Muscle layer of duodenum (tissue), 2 donors: Measurements from ENCODE around the gene GYPB.
"Not testable (repeated sequence)": the region's sequence is repeated elsewhere in the genome, so short reads cannot be mapped to it uniquely, and the experiment has no call there.

Experiments
- H3K27ac ChIP-seq: one replicate; pipeline ENCODE4 v1.7.0; 2013; ENCODE audit warnings: mild to moderate bottlenecking, low read length
- H3K27me3 ChIP-seq: one replicate; pipeline ENCODE4 v1.7.0; 2013; ENCODE audit warnings: low read depth, mild to moderate bottlenecking, control low read depth, low read length
- H3K36me3 ChIP-seq, 2 donors: one replicate each; pipeline ENCODE4 v1.7.0; 2013; ENCODE audit warnings: low read length in 2 of 2, control low read depth in 1 of 2, mild to moderate bottlenecking in 1 of 2; ENCODE audit not compliant: insufficient read depth in 2 of 2, control insufficient read depth in 1 of 2
- H3K4me1 ChIP-seq, 2 donors: one replicate each; pipeline ENCODE4 v1.7.0; 2013; ENCODE audit warnings: low read length in 2 of 2, mild to moderate bottlenecking in 2 of 2, control low read depth in 1 of 2, moderate library complexity in 1 of 2; ENCODE audit not compliant: insufficient read depth in 2 of 2, control insufficient read depth in 1 of 2
- H3K4me3 ChIP-seq, 2 donors: one replicate each; pipeline ENCODE4 v1.7.0; 2013; ENCODE audit warnings: low read length in 2 of 2, low read depth in 1 of 2, mild to moderate bottlenecking in 1 of 2
- H3K9me3 ChIP-seq, 2 donors: one replicate each; pipeline ENCODE4 v1.7.0; 2013; ENCODE audit warnings: low read length in 2 of 2, control low read depth in 1 of 2, mild to moderate bottlenecking in 1 of 2; ENCODE audit not compliant: control insufficient read depth in 1 of 2
- donor health status: healthy.

The GYPB gene

DNA sequence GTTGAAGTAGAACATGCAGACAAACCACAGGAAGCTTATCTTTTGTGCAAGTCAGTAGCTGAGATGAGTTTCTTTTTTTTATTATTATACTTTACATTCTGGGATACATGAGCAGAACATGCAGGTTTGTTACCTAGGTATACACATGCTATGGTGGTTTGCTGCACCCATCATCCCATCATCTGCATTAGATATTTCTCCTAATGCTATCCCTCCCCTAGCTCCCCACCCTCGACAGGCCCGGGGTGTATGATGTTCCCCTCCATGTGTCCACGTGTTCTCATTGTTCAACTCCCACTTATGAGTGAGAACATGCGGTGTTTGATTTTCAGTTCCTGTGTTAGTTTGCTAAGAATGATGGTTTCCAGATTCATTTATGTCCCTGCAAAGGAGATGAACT, 11.5 kb upstream of the GYPB start:
- H3K36me3 ChIP-seq, H3K27ac ChIP-seq, H3K4me1 ChIP-seq, H3K27me3 ChIP-seq, H3K4me3 ChIP-seq, H3K9me3 ChIP-seq: not testable (repeated sequence)

DNA sequence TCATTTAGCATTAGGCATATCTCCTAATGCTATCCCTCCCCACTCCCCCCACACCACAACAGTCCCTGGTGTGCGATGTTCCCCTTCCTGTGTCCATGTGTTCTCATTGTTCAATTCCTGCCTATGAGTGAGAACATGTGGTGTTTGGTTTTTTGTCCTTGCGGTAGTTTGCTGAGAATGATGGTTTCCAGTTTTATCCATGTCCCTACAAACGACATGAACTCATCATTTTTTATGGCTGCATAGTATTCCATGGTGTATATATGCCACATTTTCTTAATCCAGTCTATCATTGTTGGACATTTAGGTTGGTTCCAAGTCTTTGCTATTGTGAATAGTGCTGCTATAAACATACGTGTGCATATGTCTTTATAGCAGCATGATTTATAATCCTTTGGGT, 7.5 kb upstream of the GYPB start:
- not testable (repeated sequence) for H3K27me3 ChIP-seq, H3K4me3 ChIP-seq, H3K27ac ChIP-seq, H3K4me1 ChIP-seq, H3K36me3 ChIP-seq, H3K9me3 ChIP-seq

DNA sequence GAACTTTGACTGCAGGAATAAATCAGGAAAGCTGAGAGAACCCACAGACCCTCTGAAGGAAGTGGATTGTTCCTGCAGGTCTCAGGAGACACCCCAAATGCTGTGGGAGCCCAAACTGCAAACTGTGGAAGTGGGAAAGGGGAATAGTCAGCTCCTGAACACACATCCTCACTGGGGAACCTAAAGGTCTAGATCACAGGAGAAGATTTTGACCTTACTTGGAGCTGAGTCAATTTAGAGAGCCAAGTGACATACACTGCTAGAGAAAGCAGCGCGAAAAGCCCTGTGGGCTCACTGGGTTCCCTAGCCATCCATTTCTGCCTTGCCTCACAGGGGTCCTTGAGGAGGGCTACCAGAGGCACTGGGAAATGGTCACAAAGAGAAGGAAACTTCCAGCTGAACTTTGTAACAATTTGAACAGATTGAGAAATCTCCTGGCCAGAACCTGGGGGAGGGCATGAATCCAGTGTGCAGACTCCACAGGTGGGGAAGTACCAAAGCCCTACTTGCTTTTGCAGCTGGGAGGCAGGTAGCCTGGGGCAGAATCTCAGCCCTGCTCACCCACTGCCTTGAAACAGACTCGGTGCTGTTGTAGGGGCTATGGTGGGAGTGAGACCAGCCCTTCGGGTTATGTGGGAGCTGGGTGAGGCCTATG, 5.3 kb upstream of the GYPB start:
- not testable (repeated sequence) for H3K4me3 ChIP-seq, H3K36me3 ChIP-seq, H3K27me3 ChIP-seq, H3K4me1 ChIP-seq, H3K9me3 ChIP-seq, H3K27ac ChIP-seq

DNA sequence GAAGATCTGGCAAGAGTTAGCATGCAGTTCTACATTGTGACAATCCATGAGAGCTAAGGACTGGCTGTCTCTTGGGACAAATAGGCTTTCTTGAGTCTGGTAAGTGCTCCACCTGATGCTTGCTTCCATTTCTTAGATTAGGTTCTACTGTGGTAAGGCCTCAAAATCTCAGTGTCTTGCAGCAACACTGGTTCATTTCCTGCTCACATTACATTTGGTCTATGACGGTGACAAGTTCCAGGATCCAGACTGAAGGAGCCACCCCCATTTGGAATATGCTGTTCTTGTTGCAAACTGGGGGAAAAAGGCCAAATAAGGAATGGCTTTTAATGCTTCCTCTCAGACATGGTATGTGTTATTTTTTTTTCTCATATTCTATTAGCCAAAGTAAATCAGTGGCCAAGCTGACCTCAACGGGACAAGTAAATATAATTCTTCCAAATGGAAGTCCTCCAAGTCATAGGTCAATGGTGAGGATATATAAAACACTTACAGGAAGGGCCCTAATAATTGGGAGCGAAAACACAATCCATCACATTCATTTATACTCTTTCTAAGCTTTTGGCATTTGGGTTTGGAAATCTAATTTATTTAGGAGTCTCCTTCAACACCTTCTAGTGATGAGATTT, 3.7 kb upstream of the GYPB start:
- H3K4me3 ChIP-seq, H3K4me1 ChIP-seq, H3K27ac ChIP-seq, H3K27me3 ChIP-seq, H3K9me3 ChIP-seq, H3K36me3 ChIP-seq: not testable (repeated sequence)

DNA sequence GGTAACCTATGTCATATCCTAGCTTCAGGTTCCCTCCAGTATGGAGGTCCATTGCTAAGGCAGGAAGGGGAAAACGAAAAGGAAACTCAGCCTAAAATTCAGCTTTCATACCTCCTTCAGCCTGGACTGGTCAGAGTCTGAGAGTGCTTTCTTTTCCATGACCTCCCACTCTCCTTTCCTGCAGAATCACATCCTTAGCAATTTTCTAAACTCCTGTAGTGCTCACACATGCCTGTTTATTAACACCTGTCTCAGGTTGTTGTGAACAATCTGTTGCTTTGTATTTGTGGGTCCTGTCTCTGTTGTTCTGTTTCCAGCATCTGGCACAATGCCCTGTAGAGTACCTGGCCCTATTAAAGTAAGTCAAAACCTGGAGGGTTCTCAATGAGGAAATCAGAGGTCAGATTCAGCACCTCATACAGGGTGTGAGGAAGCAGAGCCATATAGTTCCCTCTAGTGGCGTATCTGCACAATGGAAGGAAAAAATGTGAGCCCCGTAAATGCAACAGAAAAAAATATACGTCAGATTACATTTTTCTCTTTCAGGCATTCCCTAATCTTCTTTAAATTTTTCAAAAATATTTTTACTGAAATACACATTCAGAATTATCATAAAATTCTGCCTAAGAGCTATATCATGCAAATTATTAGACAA, 2.3 kb upstream of the GYPB start:
- not testable (repeated sequence) for H3K4me3 ChIP-seq, H3K9me3 ChIP-seq, H3K36me3 ChIP-seq, H3K27ac ChIP-seq, H3K4me1 ChIP-seq, H3K27me3 ChIP-seq

DNA sequence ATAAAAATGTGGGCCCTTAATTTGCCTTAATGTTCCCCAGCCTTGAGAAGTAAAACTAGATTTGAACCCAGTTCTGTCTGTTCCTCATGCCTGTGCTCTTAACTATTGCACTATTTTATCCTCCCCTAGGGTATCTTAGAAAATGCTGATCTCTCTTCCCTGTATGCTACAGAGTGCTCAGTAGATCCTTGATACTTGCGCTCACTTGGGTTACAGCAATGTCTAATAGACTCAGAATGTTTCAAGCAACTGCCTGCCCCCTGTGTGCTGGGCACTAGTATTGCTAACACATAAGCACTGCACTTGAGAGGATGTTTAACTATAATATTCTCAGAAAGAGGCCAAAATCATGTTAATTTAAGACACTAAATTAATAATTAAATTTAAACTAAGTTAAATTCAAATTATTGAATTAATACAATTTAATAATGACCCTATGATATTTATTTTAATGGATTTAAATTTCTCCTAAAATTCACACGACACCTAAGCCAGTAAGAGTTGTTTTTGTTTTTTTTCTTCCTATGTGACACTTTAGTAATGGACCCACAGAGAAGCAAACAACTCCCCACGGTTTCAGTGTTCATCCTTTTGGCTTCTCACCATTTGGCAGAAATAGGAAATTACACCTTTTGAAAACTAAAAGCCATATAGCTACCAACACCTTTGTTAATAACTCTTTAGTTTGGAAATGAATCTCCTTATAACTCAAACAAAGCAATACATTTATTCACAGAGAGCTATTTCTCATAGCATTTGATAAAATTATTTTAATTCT, 768 bp downstream of the GYPB start:
- not testable (repeated sequence) for H3K4me1 ChIP-seq, H3K4me3 ChIP-seq, H3K36me3 ChIP-seq, H3K9me3 ChIP-seq, H3K27me3 ChIP-seq, H3K27ac ChIP-seq

DNA sequence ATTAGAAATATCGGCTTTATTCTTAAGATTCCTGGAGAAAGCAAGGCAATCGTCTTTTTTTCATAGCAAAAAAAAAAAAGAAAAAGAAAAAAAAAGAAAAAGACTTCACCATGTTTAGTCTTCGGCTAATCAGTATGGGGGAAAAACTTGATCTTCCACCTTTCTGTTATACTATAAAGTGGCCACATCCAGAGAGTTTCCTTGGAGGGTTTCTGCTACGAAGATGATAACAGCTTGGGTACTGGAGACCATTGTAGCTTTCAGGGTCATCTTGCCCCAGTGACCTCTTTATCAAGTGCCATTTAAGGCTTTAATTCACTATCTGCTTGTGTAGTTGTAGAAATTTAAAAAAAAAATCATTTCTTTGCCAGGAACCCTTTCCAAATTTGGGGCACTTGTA, 1.9 kb downstream of the GYPB start:
- not testable (repeated sequence) for H3K4me3 ChIP-seq, H3K4me1 ChIP-seq, H3K36me3 ChIP-seq, H3K27me3 ChIP-seq, H3K9me3 ChIP-seq, H3K27ac ChIP-seq

DNA sequence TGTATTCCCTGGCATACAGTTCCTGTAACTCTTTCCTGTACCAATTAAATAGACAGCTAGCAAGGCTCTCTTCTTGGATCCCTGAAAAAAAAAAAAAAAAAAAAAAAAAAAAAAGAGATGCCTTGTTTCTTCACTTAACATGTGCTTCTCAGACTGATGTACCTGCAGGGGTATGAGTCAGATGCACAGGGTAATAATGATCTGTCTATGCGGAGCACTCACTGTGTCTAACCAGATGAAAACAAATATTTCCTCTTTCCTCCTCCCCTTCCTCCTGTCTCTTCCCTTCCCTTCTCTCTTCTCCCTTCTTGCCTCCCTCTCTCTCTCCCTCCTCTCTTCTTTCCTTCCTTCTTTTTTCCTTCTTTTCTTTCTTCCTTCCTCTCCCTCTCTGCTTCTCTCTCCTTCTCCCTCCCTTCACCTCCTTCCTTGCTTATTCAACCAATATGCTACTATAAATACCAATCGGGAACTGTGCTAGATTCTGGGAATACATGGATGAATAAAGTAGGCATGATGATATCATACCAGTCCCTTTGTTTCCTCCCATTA, 3.0 kb downstream of the GYPB start:
- H3K4me1 ChIP-seq, H3K9me3 ChIP-seq, H3K27ac ChIP-seq, H3K36me3 ChIP-seq, H3K4me3 ChIP-seq, H3K27me3 ChIP-seq: not testable (repeated sequence)

DNA sequence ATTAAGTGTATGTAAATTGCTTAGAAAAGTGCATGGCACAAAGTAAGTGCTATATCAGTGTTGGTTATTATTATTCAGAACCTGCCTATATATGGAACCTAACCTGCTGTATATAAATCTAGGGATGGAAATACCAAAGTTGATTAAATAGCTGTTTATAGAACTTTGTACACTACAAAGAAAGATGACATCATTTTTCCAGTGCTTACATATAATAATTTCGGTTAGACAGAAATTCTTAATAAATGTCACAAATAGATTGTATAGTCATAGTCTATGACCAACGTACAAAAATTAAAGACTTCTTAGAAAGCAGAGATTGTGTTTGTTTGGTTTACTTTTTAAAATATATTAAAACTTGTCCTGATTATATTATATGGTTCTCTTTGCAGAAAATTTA, 4.4 kb downstream of the GYPB start:
- Histone ChIP-seq H3K4me1 (no peaks in the 10 kb centered on the region), H3K4me3 (no peak overlapping the region), H3K36me3 (no peaks in the 10 kb centered on the region), H3K9me3 (no peaks in the 10 kb centered on the region), H3K27me3 (no peaks in the 10 kb centered on the region), H3K27ac (no peak overlapping the region)

DNA sequence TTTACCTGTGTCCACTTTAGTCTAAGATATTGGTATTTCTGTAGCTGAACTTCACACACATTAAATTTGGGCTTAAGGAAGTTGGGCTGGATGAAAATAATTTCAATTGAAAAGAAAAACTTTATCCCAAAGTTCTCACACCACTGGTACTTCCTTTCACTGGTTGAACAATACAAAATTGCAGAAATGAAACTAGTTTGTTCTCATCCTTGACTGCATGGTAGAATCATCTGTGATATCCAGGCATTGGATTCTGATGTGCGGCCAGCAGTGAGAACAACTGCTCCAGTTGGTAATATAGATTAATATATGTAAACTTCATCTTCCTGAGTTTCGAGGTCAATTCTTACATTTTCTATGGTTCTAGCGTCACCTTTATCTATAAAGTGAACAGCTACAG, 10.6 kb downstream of the GYPB start:
- H3K36me3 ChIP-seq = not testable (repeated sequence)

DNA sequence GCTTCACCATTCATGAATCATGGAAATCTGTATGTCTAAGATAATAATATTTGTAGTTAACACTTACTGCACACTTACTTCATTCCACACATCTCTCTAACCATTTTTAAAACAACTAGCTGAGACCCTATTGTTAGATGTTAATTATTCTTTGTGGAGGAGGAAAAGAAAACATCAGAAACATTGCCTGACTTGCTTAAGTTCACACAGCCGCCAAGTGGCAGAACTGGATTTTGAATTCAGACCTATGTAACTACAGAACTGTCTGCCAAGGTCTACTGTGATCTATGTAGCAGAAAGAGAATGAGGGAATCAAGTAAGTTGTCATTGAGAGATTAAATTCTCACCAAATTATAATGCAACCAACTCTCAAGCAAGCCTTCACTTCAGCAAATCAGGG, 11.2 kb downstream of the GYPB start:
- H3K4me3 ChIP-seq, H3K36me3 ChIP-seq, H3K9me3 ChIP-seq, H3K4me1 ChIP-seq, H3K27ac ChIP-seq, H3K27me3 ChIP-seq: not testable (repeated sequence)

More for the DNA sequence above, 10.6 kb downstream of the GYPB start:
- not testable (repeated sequence) for H3K4me1 ChIP-seq, H3K27ac ChIP-seq, H3K9me3 ChIP-seq, H3K27me3 ChIP-seq, H3K4me3 ChIP-seq
